ENCODE data around the gene GALNT12.

Gene GALNT12

GRCh38 chr9:98807070-98807813 lies at the start of gene GALNT12:
TSS of gene GALNT12 (plus strand) at chr9:98807670. CDS start at chr9:98807699, 29 bp downstream.
- DNase-seq (ENCODE audit: low spot score) = no peak

GRCh38 chr9:98760231-98760630 lies 47.2 kb upstream of the GALNT12 start:
- DNase-seq (ENCODE audit: low spot score) = no peak

GRCh38 chr9:98763986-98764745 lies 43.3 kb upstream of the GALNT12 start:
- DNase-seq (ENCODE audit: low spot score) = no peak

GRCh38 chr9:98765256-98765655 lies 42.2 kb upstream of the GALNT12 start:
- DNase-seq (ENCODE audit: low spot score) = no peak

- DNase-seq (ENCODE audit: low spot score) = no peak
These were observed 40.9 kb upstream of the GALNT12 start for GRCh38 chr9:98766586-98766985.

GRCh38 chr9:98767196-98767595 lies 40.3 kb upstream of the GALNT12 start:
- DNase-seq (ENCODE audit: low spot score) = no peak

- no peak for DNase-seq (ENCODE audit: low spot score)
These were observed 39.6 kb upstream of the GALNT12 start for GRCh38 chr9:98767915-98768314.

- no peak for DNase-seq (ENCODE audit: low spot score)
These were observed 39.1 kb upstream of the GALNT12 start for GRCh38 chr9:98768344-98768743.

- DNase-seq (ENCODE audit: low spot score) = no peak
These were observed 36.8 kb upstream of the GALNT12 start for GRCh38 chr9:98770717-98771116.

GRCh38 chr9:98771209-98771874 lies 36.1 kb upstream of the GALNT12 start:
- DNase-seq (ENCODE audit: low spot score) = no peak

- DNase-seq (ENCODE audit: low spot score) = no peak
These were observed 34.9 kb upstream of the GALNT12 start for GRCh38 chr9:98772364-98773155.

GRCh38 chr9:98773721-98774120 lies 33.7 kb upstream of the GALNT12 start:
- no peak for DNase-seq (ENCODE audit: low spot score)

GRCh38 chr9:98774746-98775145 lies 32.7 kb upstream of the GALNT12 start:
- peak; percentile 12 for DNase-seq (ENCODE audit: low spot score)

GRCh38 chr9:98775831-98776441 lies 31.5 kb upstream of the GALNT12 start:
- DNase-seq (ENCODE audit: low spot score) = peak; percentile 37

GRCh38 chr9:98777618-98778017 lies 29.9 kb upstream of the GALNT12 start:
- DNase-seq (ENCODE audit: low spot score) = no peak

GRCh38 chr9:98778251-98778650 lies 29.2 kb upstream of the GALNT12 start:
- DNase-seq (ENCODE audit: low spot score) = no peak

GRCh38 chr9:98778711-98779530 lies 28.5 kb upstream of the GALNT12 start:
- no peak for DNase-seq (ENCODE audit: low spot score)

- DNase-seq (ENCODE audit: low spot score) = no peak
These were observed 27.3 kb upstream of the GALNT12 start for GRCh38 chr9:98780059-98780749.

GRCh38 chr9:98781588-98782383 lies 25.7 kb upstream of the GALNT12 start:
- no peak for DNase-seq (ENCODE audit: low spot score)
